Liver (tissue), 9 donors: Measurements from ENCODE around the gene KNCN. TPM values are rescaled to one million over a fixed set of nuclear protein-coding genes. Genes with fewer than 3 reads are reported as not detected.

ENCODE experiments used
- DNase-seq: peaks from one replicate; pipeline ENCODE4 v3.0.0-alpha.2; 2017; ENCODE audit warnings: low spot score
- H3K27ac ChIP-seq, 2 donors: one replicate each; pipeline ENCODE4 v1.7.0; 2013; ENCODE audit warnings: inconsistent platforms in 2 of 2, low read length in 2 of 2, control low read depth in 1 of 2, low read depth in 1 of 2, mild to moderate bottlenecking in 1 of 2
- H3K27me3 ChIP-seq, 4 donors: one replicate each; pipeline versions ENCODE4 v1.6.1 to v1.7.0; 2013; ENCODE audit warnings: low read length in 3 of 4, inconsistent platforms in 1 of 4, mild to moderate bottlenecking in 1 of 4, moderate library complexity in 1 of 4; ENCODE audit not compliant: control insufficient read depth in 4 of 4, insufficient read depth in 4 of 4
- H3K36me3 ChIP-seq, 4 donors: one replicate each; pipeline versions ENCODE4 v1.6.1 to v1.7.0; 2013; ENCODE audit warnings: low read length in 3 of 4, mild to moderate bottlenecking in 3 of 4, low read depth in 1 of 4, moderate library complexity in 1 of 4; ENCODE audit not compliant: control insufficient read depth in 4 of 4, insufficient read depth in 3 of 4
- H3K4me1 ChIP-seq, 4 donors: one replicate each; pipeline versions ENCODE4 v1.6.1 to v1.7.0; 2013; ENCODE audit warnings: low read length in 3 of 4, mild to moderate bottlenecking in 3 of 4, moderate library complexity in 1 of 4; ENCODE audit not compliant: control insufficient read depth in 4 of 4, insufficient read depth in 4 of 4
- H3K4me3 ChIP-seq, 3 donors: one replicate each; pipeline versions ENCODE4 v1.6.1 to v1.7.0; 2013; ENCODE audit warnings: low read length in 3 of 3, control low read depth in 1 of 3, low read depth in 1 of 3, mild to moderate bottlenecking in 1 of 3
- H3K9ac ChIP-seq, 2 donors: one replicate each; pipeline ENCODE4 v1.7.0; 2013; ENCODE audit warnings: low read length in 2 of 2, mild to moderate bottlenecking in 2 of 2, moderate library complexity in 2 of 2, control low read depth in 1 of 2, low read depth in 1 of 2
- H3K9me3 ChIP-seq, 4 donors: one replicate each; pipeline versions ENCODE4 v1.6.1 to v1.7.0; 2013; ENCODE audit warnings: low read length in 3 of 4; ENCODE audit not compliant: control insufficient read depth in 4 of 4
- CTCF ChIP-seq: fragments of 150-350 bp; IDR thresholded peaks from 2 replicates; pipeline ENCODE4 v1.5.1; 2017; ENCODE audit warnings: improper control_type of control experiment, low read depth, low read length; ENCODE audit not compliant: missing input control
- EGR1 ChIP-seq, 2 donors: IDR thresholded peaks; 2 replicates each; pipeline ENCODE4 v1.6.1; 2016 to 2018; ENCODE audit warnings: antibody characterized with exemption in 2 of 2, low read depth in 2 of 2
- FOXA1 ChIP-seq: IDR thresholded peaks from 2 replicates; pipeline ENCODE4 v1.6.1; 2016; ENCODE audit warnings: antibody characterized with exemption
- FOXA2 ChIP-seq: IDR thresholded peaks from 2 replicates; pipeline ENCODE4 v1.6.1; 2016; ENCODE audit warnings: antibody characterized with exemption
- GABPA ChIP-seq, 2 donors: IDR thresholded peaks in 1 of 2; conservative IDR thresholded peaks in 1 of 2; 2 replicates each; pipeline ENCODE4 v1.6.1; 2016; ENCODE audit warnings: antibody characterized with exemption in 2 of 2, mild to moderate bottlenecking in 1 of 2, moderate library complexity in 1 of 2
- HNF4A ChIP-seq, 2 donors: conservative IDR thresholded peaks; 2 replicates each; pipeline ENCODE4 v1.6.1; 2016; ENCODE audit warnings: antibody characterized with exemption in 2 of 2, mild to moderate bottlenecking in 2 of 2
- HNF4G ChIP-seq: IDR thresholded peaks from 2 replicates; pipeline ENCODE4 v1.6.1; 2016; ENCODE audit warnings: antibody characterized with exemption
- JUND ChIP-seq, 2 donors: IDR thresholded peaks; 2 replicates each; pipeline ENCODE4 v1.6.1; 2016; ENCODE audit warnings: antibody characterized with exemption in 2 of 2
- NR2F2 ChIP-seq: IDR thresholded peaks from 2 replicates; pipeline ENCODE4 v1.6.1; 2016; ENCODE audit warnings: antibody characterized with exemption
- RAD21 ChIP-seq, 2 donors: IDR thresholded peaks; 2 replicates each; pipeline ENCODE4 v1.6.1; 2016; ENCODE audit warnings: antibody characterized with exemption in 2 of 2, mild to moderate bottlenecking in 2 of 2
- RXRA ChIP-seq, 2 donors: IDR thresholded peaks; 2 replicates each; pipeline ENCODE4 v1.6.1; 2017 to 2018; ENCODE audit warnings: antibody characterized with exemption in 2 of 2, mild to moderate bottlenecking in 1 of 2
- TAF1 ChIP-seq: conservative IDR thresholded peaks from 2 replicates; pipeline ENCODE4 v1.6.1; 2016; ENCODE audit warnings: antibody characterized with exemption, mild to moderate bottlenecking
- YY1 ChIP-seq: IDR thresholded peaks from 2 replicates; pipeline ENCODE4 v1.6.1; 2016; ENCODE audit warnings: antibody characterized with exemption, mild to moderate bottlenecking
- ZBTB33 ChIP-seq: IDR thresholded peaks from 2 replicates; pipeline ENCODE4 v1.6.1; 2016; ENCODE audit warnings: antibody characterized with exemption
- WGBS: extraction: QIAGEN DNeasy Blood & Tissue Kit; methylation state at CpG from one replicate; pipeline ENCODE4 v1.1.7; 2013; 5-methylcytosine and 5-hydroxymethylcytosine counted together
- polyA plus RNA-seq, 2 donors: library from polyadenylated mRNA; stranded (reverse) in 1 of 2; unstranded in 1 of 2; fragments of 200-250 nt in 1 of 2; fragments of >200 nt in 1 of 2; fragmentation: Nextera tagmentation in 1 of 2; extraction: Ambion mirVana in 1 of 2; gene quantifications; one replicate each; pipeline versions ENCODE4 v1.2.1 to v1.2.3, GENCODE V29; 2013 to 2015
- total RNA-seq, 2 donors: library from RNA; depleted of rRNA; stranded (reverse); fragments of >200 nt; gene quantifications; one replicate each; pipeline ENCODE4 v1.2.3, GENCODE V29; 2014
- donor health status: healthy.
- donor health status: healthy.
- donor health status: healthy.
- donor health status: healthy.
- donor health status: healthy.

Gene KNCN
- total and polyA plus RNA-seq, 4 donors = not detected

- no peaks in the 10 kb centered on the region for H3K4me1 ChIP-seq
- no peak overlapping the region for H3K27ac ChIP-seq
- no peak for TF ChIP-seq HNF4A (conservative IDR thresholded peaks at IDR 0.05)
- TF ChIP-seq FOXA1 = no peak
- TF ChIP-seq RXRA (IDR thresholded peaks at IDR 0.05) = no peak
- no peaks in the 10 kb centered on the region for H3K9me3 ChIP-seq
- H3K4me3 ChIP-seq = no peak overlapping the region
- peaks cover 0 to 45% (median 17%) of the 10 kb centered on the region in 4 donors for H3K36me3 ChIP-seq
- no peak for DNase-seq
- no peak overlapping the region for H3K9ac ChIP-seq
- WGBS = 76% methylated on average over 5 of the region's 5 CpGs
- H3K27me3 ChIP-seq = no peaks in the 10 kb centered on the region
Measured at GRCh38 chr1:46557403-46557802, 6.0 kb upstream of the KNCN start.

- no peaks in the 10 kb centered on the region for H3K27me3 ChIP-seq
- no peak overlapping the region for H3K4me3 ChIP-seq
- H3K9ac ChIP-seq = no peak overlapping the region
- WGBS = 77% methylated on average over 3 of the region's 3 CpGs
- no peak for DNase-seq
- TF ChIP-seq TAF1 = no peak
- TF ChIP-seq RXRA (IDR thresholded peaks at IDR 0.05) = no peak
- no peak for TF ChIP-seq FOXA2
- TF ChIP-seq JUND (IDR thresholded peaks at IDR 0.05) = no peak
- TF ChIP-seq HNF4G = no peak
- TF ChIP-seq GABPA (IDR thresholded peaks at IDR 0.05 in 1 of 2, conservative IDR thresholded peaks at IDR 0.05 in 1 of 2) = no peak
- TF ChIP-seq YY1 = no peak
- TF ChIP-seq FOXA1 = no peak
- no peak for TF ChIP-seq RAD21 (IDR thresholded peaks at IDR 0.05)
- TF ChIP-seq NR2F2 = no peak
- TF ChIP-seq CTCF = no peak
- H3K9me3 ChIP-seq = no peaks in the 10 kb centered on the region
- H3K36me3 ChIP-seq = peaks cover 0 to 43% (median 17%) of the 10 kb centered on the region in 4 donors
- H3K4me1 ChIP-seq = no peaks in the 10 kb centered on the region
- no peak overlapping the region for H3K27ac ChIP-seq
Measured at GRCh38 chr1:46556822-46557221, 5.4 kb upstream of the KNCN start.

GRCh38 chr1:46555826-46556619 lies 4.6 kb upstream of the KNCN start:
- 78% methylated on average over 7 of the region's 7 CpGs for WGBS
- no peaks in the 10 kb centered on the region for H3K9me3 ChIP-seq
- DNase-seq = no peak

More at GRCh38 chr1:46555826-46556619, 4.6 kb upstream of the KNCN start:
- H3K4me3 ChIP-seq = no peak overlapping the region
- H3K36me3 ChIP-seq = peaks cover 0 to 35% (median 12%) of the 10 kb centered on the region in 4 donors
- no peak for TF ChIP-seq ZBTB33
- no peak for TF ChIP-seq EGR1 (IDR thresholded peaks at IDR 0.05; ENCODE audit: low read depth in 2 of 2)
- no peak for TF ChIP-seq TAF1
- TF ChIP-seq RAD21 (IDR thresholded peaks at IDR 0.05) = no peak
- no peak overlapping the region for H3K27ac ChIP-seq
- H3K4me1 ChIP-seq = no peaks in the 10 kb centered on the region
- H3K9ac ChIP-seq = no peak overlapping the region
- no peaks in the 10 kb centered on the region for H3K27me3 ChIP-seq
